ENCODE data around the gene GSTCD. TPM values are rescaled to one million over a fixed set of nuclear protein-coding genes. Genes with fewer than 3 reads are reported as not detected.

GSTCD gene
- total RNA-seq, 1 experiment from 2014 or later: 21.7 TPM

DNA sequence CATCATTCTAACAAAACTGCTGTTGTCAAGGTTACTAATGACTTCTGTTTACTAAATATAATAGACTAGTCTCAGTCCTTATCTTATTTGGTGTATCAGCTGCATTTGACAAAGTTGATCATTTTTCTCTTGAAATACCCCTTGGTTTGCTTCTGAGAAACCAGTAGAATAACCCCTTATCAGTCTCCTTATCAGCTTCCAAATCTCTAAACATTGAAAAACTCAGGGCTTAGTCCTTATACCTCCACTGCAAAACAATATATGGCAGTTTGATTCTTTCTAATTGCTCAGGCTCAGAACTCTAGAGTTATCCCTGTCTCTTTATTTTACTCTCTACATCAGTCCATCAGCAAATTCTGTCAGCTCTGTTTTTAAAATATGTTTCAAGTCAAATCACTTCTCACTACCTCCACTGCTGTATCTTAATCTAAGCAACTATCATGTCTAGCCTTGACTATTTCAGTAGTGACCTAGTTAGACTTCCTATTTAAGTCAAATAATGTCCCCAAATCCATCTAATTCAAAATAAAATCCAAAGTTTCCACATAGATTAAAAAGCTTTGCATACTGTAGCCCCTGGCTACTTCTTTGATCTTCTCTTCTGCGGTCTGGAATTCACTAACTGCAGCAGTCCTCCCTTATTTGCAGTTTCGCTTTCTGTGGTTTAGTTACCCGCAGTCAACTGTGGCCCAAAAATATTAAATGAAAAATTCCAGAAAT, 99.6 kb downstream of the GSTCD start:
- ATAC-seq (no peak), DNase-seq (ENCODE audit: low spot score) (no peak)
- Mint-ChIP-seq H3K27ac (no peak overlapping the region; the same call in 1 of the 2 replicates), H3K27me3 (ENCODE audit: low read depth) (no peaks in the 10 kb centered on the region), H3K36me3 (no peaks in the 10 kb centered on the region), H3K9me3 (no peaks in the 10 kb centered on the region), H3K4me3 (no peak overlapping the region), H3K4me1 (no peaks in the 10 kb centered on the region)
- ChIA-PET POLR2A (no interaction called here), CTCF (no interaction called here)
- TF ChIP-seq, protein P1, sequence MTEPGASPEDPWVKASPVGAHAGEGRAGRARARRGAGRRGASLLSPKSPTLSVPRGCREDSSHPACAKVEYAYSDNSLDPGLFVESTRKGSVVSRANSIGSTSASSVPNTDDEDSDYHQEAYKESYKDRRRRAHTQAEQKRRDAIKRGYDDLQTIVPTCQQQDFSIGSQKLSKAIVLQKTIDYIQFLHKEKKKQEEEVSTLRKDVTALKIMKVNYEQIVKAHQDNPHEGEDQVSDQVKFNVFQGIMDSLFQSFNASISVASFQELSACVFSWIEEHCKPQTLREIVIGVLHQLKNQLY (CRISPR knock-in tag; IDR thresholded peaks at IDR 0.05): no peak
- TF ChIP-seq ZNF317 (CRISPR knock-in tag; IDR thresholded peaks at IDR 0.05; ENCODE audit: borderline replicate concordance, low read depth) (no peak), NFE2L1 (CRISPR knock-in tag; IDR thresholded peaks at IDR 0.05) (no peak), RELA (CRISPR knock-in tag; IDR thresholded peaks at IDR 0.05; ENCODE audit: borderline replicate concordance) (no peak), ZNF396 (CRISPR knock-in tag; IDR thresholded peaks at IDR 0.05; ENCODE audit: borderline replicate concordance) (no peak), TP53 (CRISPR knock-in tag; IDR thresholded peaks at IDR 0.05) (no peak)
- TF ChIP-seq, protein P2, sequence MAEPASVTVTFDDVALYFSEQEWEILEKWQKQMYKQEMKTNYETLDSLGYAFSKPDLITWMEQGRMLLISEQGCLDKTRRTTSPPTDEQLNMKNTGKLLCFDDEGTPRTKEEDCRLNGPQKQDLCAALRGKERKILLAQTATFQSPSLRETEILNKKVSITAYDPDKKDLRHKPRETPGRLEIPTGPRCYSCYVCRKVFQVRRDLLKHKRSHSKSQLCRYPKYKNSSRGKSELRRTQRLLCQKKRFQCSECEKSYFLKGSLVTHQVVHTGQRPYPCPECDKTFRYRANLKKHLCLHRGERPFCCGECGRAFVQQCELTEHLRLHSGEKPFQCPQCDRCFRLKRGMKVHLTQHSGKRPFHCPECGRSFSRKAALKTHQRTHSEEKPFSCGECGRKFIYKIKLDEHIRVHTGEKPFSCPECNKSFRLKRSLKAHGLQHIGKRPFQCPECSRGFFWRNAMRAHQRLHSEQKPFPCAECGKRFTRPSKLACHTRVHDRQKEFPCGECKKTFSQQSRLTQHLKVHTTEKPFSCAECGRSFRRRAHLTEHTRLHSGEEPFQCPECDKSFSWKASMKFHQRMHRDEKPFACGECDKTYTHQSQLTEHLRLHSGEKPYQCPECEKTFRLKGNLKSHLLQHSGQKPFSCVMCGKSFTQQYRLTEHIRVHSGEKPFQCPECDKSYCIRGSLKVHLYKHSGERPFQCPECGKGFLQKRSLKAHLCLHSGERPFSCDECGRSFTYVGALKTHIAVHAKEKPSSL (CRISPR knock-in tag; conservative IDR thresholded peaks at IDR 0.05): no peak
- TF ChIP-seq, protein P3, sequence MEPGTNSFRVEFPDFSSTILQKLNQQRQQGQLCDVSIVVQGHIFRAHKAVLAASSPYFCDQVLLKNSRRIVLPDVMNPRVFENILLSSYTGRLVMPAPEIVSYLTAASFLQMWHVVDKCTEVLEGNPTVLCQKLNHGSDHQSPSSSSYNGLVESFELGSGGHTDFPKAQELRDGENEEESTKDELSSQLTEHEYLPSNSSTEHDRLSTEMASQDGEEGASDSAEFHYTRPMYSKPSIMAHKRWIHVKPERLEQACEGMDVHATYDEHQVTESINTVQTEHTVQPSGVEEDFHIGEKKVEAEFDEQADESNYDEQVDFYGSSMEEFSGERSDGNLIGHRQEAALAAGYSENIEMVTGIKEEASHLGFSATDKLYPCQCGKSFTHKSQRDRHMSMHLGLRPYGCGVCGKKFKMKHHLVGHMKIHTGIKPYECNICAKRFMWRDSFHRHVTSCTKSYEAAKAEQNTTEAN (CRISPR knock-in tag; IDR thresholded peaks at IDR 0.05): no peak
- TF ChIP-seq, protein P4, sequence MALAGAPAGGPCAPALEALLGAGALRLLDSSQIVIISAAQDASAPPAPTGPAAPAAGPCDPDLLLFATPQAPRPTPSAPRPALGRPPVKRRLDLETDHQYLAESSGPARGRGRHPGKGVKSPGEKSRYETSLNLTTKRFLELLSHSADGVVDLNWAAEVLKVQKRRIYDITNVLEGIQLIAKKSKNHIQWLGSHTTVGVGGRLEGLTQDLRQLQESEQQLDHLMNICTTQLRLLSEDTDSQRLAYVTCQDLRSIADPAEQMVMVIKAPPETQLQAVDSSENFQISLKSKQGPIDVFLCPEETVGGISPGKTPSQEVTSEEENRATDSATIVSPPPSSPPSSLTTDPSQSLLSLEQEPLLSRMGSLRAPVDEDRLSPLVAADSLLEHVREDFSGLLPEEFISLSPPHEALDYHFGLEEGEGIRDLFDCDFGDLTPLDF (CRISPR knock-in tag; IDR thresholded peaks at IDR 0.05): no peak

DNA sequence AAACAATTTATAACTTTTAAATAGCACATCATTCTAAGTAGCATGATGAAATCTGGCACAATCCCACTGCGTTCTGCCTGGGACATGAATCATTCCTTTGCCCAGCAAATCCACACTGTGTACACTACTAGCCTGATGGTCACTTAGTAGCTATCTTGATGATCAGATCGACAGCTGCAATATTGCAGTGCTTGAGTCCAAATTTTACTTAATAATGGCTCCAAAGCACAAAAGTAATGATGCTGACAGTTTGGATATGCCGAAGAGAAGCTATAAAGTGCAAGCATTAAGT, 100.1 kb downstream of the GSTCD start:
- ChIA-PET CTCF (no interaction called here), POLR2A (no interaction called here)
- H3K27me3 Mint-ChIP-seq (ENCODE audit: low read depth): no peaks in the 10 kb centered on the region
- no peak overlapping the region for H3K4me3 Mint-ChIP-seq
- H3K27ac Mint-ChIP-seq: no peak overlapping the region
- H3K9me3 Mint-ChIP-seq: peaks cover 4% of the 10 kb centered on the region
- DNase-seq (ENCODE audit: low spot score) (no peak), ATAC-seq (no peak)
- H3K36me3 Mint-ChIP-seq: 0 out of 2 replicates have a peak, but pooled peaks cover 3% of the 10 kb centered on the region
- no peaks in the 10 kb centered on the region for H3K4me1 Mint-ChIP-seq
- TF ChIP-seq, protein P5, sequence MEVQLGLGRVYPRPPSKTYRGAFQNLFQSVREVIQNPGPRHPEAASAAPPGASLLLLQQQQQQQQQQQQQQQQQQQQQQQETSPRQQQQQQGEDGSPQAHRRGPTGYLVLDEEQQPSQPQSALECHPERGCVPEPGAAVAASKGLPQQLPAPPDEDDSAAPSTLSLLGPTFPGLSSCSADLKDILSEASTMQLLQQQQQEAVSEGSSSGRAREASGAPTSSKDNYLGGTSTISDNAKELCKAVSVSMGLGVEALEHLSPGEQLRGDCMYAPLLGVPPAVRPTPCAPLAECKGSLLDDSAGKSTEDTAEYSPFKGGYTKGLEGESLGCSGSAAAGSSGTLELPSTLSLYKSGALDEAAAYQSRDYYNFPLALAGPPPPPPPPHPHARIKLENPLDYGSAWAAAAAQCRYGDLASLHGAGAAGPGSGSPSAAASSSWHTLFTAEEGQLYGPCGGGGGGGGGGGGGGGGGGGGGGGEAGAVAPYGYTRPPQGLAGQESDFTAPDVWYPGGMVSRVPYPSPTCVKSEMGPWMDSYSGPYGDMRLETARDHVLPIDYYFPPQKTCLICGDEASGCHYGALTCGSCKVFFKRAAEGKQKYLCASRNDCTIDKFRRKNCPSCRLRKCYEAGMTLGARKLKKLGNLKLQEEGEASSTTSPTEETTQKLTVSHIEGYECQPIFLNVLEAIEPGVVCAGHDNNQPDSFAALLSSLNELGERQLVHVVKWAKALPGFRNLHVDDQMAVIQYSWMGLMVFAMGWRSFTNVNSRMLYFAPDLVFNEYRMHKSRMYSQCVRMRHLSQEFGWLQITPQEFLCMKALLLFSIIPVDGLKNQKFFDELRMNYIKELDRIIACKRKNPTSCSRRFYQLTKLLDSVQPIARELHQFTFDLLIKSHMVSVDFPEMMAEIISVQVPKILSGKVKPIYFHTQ (CRISPR knock-in tag; IDR thresholded peaks at IDR 0.05): no peak
- TF ChIP-seq ETV6 (CRISPR knock-in tag; IDR thresholded peaks at IDR 0.05) (no peak), ZBTB21 (CRISPR knock-in tag; IDR thresholded peaks at IDR 0.05; ENCODE audit: borderline replicate concordance) (no peak), ZNF121 (CRISPR knock-in tag; IDR thresholded peaks at IDR 0.05) (no peak), ZNF138 (CRISPR knock-in tag; conservative IDR thresholded peaks at IDR 0.05) (no peak), KAT7 (CRISPR knock-in tag; IDR thresholded peaks at IDR 0.05; ENCODE audit: borderline replicate concordance) (no peak)
- TF ChIP-seq, protein P6, sequence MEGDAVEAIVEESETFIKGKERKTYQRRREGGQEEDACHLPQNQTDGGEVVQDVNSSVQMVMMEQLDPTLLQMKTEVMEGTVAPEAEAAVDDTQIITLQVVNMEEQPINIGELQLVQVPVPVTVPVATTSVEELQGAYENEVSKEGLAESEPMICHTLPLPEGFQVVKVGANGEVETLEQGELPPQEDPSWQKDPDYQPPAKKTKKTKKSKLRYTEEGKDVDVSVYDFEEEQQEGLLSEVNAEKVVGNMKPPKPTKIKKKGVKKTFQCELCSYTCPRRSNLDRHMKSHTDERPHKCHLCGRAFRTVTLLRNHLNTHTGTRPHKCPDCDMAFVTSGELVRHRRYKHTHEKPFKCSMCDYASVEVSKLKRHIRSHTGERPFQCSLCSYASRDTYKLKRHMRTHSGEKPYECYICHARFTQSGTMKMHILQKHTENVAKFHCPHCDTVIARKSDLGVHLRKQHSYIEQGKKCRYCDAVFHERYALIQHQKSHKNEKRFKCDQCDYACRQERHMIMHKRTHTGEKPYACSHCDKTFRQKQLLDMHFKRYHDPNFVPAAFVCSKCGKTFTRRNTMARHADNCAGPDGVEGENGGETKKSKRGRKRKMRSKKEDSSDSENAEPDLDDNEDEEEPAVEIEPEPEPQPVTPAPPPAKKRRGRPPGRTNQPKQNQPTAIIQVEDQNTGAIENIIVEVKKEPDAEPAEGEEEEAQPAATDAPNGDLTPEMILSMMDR (IDR thresholded peaks at IDR 0.05): no peak
- TF ChIP-seq, protein P7, sequence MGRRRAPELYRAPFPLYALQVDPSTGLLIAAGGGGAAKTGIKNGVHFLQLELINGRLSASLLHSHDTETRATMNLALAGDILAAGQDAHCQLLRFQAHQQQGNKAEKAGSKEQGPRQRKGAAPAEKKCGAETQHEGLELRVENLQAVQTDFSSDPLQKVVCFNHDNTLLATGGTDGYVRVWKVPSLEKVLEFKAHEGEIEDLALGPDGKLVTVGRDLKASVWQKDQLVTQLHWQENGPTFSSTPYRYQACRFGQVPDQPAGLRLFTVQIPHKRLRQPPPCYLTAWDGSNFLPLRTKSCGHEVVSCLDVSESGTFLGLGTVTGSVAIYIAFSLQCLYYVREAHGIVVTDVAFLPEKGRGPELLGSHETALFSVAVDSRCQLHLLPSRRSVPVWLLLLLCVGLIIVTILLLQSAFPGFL (CRISPR knock-in tag; IDR thresholded peaks at IDR 0.05; ENCODE audit: borderline replicate concordance): no peak
- TF ChIP-seq, protein P8, sequence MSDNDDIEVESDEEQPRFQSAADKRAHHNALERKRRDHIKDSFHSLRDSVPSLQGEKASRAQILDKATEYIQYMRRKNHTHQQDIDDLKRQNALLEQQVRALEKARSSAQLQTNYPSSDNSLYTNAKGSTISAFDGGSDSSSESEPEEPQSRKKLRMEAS (CRISPR knock-in tag; IDR thresholded peaks at IDR 0.05): no peak
- TF ChIP-seq, protein P2 (CRISPR knock-in tag; conservative IDR thresholded peaks at IDR 0.05): no peak

Measured in WTC11 (cell line).